Measurements from ENCODE around the gene SLC22A31.

SLC22A31 gene

DNA sequence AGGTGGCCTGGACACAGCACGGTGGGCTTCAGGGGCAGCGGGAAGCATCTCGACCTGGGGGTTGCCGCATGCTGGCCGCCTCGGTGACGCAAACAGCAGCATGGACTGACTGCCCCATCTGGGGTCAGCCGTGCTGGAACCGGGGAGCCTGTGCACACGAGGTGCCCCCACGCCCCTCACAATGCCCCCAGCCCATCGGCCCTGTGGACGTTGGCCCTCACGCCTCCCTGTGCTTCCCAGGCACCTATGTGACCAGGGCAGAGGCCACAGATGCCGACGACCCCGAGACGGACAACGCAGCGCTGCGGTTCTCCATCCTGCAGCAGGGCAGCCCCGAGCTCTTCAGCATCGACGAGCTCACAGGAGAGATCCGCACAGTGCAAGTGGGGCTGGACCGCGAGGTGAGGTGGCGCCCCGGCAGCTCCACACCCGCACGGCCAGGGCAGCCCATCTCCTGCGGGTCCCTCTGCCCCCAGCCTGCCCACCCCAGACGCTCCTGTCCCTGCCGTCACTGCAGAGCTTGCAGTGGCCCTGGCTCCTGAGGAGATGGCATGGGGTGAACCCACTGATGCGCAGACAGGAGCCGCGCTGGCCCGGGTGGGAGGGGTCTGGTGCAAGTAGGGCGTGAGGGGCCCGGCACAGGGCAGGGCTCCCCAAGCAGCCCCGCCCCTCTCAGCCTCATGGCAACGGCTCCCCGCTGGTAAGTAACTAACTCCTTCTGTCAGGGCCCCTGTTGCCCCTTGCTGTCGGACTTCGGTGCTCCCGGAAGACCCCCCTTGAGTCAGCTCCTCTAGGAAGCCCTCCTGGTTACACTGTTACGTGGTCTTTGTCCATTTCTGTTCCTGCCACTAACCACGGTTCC lies 15.2 kb downstream of the SLC22A31 start:
- DNase-seq (ENCODE audit: insufficient read length, low spot score) (no peak), FAIRE-seq (no peak)
- no peak for TF ChIP-seq POLR2A (IDR thresholded peaks at IDR 0.05; ENCODE audit: low read depth, low read length)

DNA sequence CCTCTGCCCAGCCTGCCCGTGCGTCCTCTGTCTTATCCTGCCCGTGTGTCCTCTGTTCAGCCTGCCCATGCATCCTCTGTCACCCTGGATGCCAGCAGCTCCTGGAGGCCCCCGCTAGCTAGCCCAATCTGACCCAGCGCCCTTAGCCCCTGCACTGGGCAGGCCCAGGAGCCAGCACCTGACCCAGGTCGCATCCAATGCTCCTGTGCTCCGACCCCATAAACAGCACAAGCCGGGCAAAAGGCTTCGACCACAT lies 15.7 kb downstream of the SLC22A31 start:
- FAIRE-seq (no peak), DNase-seq (ENCODE audit: insufficient read length, low spot score) (no peak)
- TF ChIP-seq POLR2A (IDR thresholded peaks at IDR 0.05; ENCODE audit: low read depth, low read length) = no peak

GRCh38 chr16:89183975-89184676 lies 16.2 kb downstream of the SLC22A31 start:
- DNase-seq (ENCODE audit: insufficient read length, low spot score) (no peak), FAIRE-seq (no peak)
- no peak for TF ChIP-seq POLR2A (IDR thresholded peaks at IDR 0.05; ENCODE audit: low read depth, low read length)

- FAIRE-seq = no peak
- no peak for TF ChIP-seq POLR2A (IDR thresholded peaks at IDR 0.05; ENCODE audit: low read depth, low read length)
Observed at GRCh38 chr16:89183463-89183862, 16.9 kb downstream of the SLC22A31 start.

DNA sequence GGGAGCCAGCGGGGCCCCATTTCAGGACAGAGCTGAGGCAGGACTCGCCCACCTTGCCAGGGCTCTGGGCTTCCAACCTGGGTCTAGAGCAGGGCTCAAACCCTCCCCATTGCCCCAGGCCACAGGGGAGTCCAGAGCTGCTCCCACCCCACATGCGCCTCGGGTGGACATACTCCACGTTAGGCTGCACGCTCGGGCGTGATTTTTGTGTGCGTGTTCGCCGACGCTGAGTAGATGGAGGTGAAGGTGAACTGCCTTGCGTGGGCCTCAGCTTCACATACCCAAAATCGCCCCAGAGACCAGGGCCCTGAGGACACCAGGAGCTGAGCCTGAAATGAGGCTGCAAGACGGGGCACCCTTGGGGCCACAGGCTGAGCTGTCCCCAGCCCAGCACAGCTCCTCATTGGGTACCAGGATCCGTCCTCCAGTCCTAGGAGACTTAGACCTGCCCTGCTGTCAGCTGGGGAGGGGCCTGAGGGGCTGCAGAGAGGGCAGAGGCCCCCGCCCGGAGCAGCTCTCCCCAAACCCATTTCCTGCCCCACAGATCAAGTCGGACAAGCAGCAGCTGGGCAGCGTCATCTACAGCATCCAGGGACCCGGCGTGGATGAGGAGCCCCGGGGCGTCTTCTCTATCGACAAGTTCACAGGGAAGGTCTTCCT lies 20.6 kb downstream of the SLC22A31 start:
- TF ChIP-seq POLR2A (IDR thresholded peaks at IDR 0.05; ENCODE audit: low read depth, low read length) = no peak
- FAIRE-seq = no peak

More at GRCh38 chr16:89183463-89183862, 16.9 kb downstream of the SLC22A31 start:
- no peak for DNase-seq (ENCODE audit: insufficient read length, low spot score)

GRCh38 chr16:89179148-89179484 lies 21.2 kb downstream of the SLC22A31 start:
- TF ChIP-seq POLR2A (IDR thresholded peaks at IDR 0.05; ENCODE audit: low read depth, low read length) = no peak
- DNase-seq (ENCODE audit: insufficient read length, low spot score) (no peak), FAIRE-seq (no peak)

More for the DNA sequence above, 20.6 kb downstream of the SLC22A31 start:
- no peak for DNase-seq (ENCODE audit: insufficient read length, low spot score)

DNA sequence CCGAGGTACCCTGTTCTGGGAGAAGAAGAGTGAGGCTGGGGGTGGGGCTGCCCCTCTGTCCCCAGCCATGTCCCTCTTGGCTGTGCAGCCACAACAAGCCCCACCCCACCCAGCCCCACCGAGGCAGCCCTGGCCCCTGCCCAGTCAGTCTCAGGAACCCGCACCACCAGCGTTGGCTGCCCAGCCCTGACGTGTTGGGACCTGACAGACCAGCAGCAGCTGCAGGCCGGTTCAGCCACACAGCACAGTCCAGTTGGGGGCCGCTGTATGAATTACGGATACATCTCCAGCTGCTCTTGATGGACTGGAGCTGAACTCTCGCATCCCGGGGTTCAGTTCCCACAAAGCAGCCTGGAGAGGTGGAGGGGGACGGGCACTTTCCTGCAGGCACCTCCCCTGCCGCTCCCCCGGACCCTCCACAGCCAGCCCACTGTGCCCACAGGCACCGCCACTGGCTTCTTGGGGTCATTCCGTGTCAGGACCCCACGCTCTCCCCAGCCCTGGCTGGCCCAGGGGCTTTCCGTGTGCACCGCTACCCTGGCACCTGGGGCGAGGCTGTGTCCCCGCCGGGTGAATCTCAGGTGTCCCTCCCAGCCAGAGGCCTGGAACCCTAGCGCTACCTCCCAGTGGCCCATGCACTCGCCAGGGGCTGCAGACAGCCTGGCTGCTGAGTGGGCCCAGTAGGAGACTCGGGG lies 21.7 kb downstream of the SLC22A31 start:
- DNase-seq (ENCODE audit: insufficient read length, low spot score) (no peak), FAIRE-seq (no peak)
- no peak for TF ChIP-seq POLR2A (IDR thresholded peaks at IDR 0.05; ENCODE audit: low read depth, low read length)

DNA sequence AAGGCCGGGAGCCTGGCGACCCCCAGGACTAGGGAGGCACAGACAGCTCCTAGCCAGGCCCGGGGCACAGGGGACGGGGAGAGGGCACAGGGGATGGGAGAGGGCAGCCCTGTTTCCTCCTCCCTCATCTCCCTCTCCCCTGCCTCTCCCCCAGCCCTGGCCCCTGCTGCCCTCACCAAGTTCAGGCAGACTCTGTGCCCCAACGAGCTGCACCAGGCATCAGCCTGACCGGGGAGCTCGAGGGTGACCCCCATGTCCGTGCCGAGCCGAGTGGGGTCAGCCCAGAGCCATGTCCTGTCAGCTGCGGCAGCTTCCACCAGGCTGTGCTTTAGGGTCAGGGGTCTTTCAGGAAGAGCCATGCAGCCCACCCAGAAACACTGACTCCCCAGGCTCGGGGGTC lies 22.8 kb downstream of the SLC22A31 start:
- FAIRE-seq = no peak
- no peak for TF ChIP-seq POLR2A (IDR thresholded peaks at IDR 0.05; ENCODE audit: low read depth, low read length)
- no peak for DNase-seq (ENCODE audit: insufficient read length, low spot score)

GRCh38 chr16:89176717-89177116 lies 23.6 kb downstream of the SLC22A31 start:
- no peak for DNase-seq (ENCODE audit: insufficient read length, low spot score)
- FAIRE-seq = no peak
- TF ChIP-seq POLR2A (IDR thresholded peaks at IDR 0.05; ENCODE audit: low read depth, low read length) = no peak

- TF ChIP-seq POLR2A (IDR thresholded peaks at IDR 0.05; ENCODE audit: low read depth, low read length) = no peak
- DNase-seq (ENCODE audit: insufficient read length, low spot score) = no peak
- no peak for FAIRE-seq
Observed at GRCh38 chr16:89176147-89176690, 24.1 kb downstream of the SLC22A31 start.

GRCh38 chr16:89175280-89176146 lies 24.8 kb downstream of the SLC22A31 start:
- DNase-seq (ENCODE audit: insufficient read length, low spot score) = no peak
- no peak for TF ChIP-seq POLR2A (IDR thresholded peaks at IDR 0.05; ENCODE audit: low read depth, low read length)
- no peak for FAIRE-seq

GRCh38 chr16:89174877-89175276 lies 25.5 kb downstream of the SLC22A31 start:
- FAIRE-seq = no peak
- no peak for TF ChIP-seq POLR2A (IDR thresholded peaks at IDR 0.05; ENCODE audit: low read depth, low read length)
- no peak for DNase-seq (ENCODE audit: insufficient read length, low spot score)
